Astrocyte (in vitro differentiated cells and primary cell): ENCODE measurements around the gene EXOC4.

Source experiments
- CTCF ChIP-seq: IDR thresholded peaks from 2 replicates; pipeline ENCODE4 v1.5.1; 2011; ENCODE audit warnings: low read depth, mild to moderate bottlenecking, inconsistent platforms, low read length, moderate library complexity; ENCODE audit not compliant: insufficient read depth
- EZH2 ChIP-seq: IDR thresholded peaks from 2 replicates; pipeline ENCODE4 v1.6.1; 2012; ENCODE audit warnings: mild to moderate bottlenecking, low read length, inconsistent platforms; ENCODE audit not compliant: insufficient read depth

- TF ChIP-seq CTCF (no peak), EZH2 (no peak)
Measured at GRCh38 chr7:133822001-133822641, 569.2 kb downstream of the EXOC4 start.
